Activated T-helper 17 cell treated with anti-CD3 and anti-CD28 coated beads, Interleukin-2, amount 50 U/mL, for 72 hours (primary cell): ENCODE results near the gene MGLL. TPM values are rescaled to one million over a fixed set of nuclear protein-coding genes. Genes with fewer than 3 reads are reported as not detected.

Experiments
- ATAC-seq: fragments of 150-1000 bp; cut with Tn5 transposase; replicated peaks from 2 replicates; pipeline ENCODE4 v1.10.0; 2021; ENCODE audit warnings: mild to moderate bottlenecking, moderate library complexity
- H3K27ac Mint-ChIP-seq: one replicate; pipeline ENCODE4 v1.8.0; 2022; ENCODE audit warnings: mixed read lengths
- H3K27me3 Mint-ChIP-seq: one replicate; pipeline ENCODE4 v1.8.0; 2022; ENCODE audit warnings: mixed read lengths
- H3K36me3 Mint-ChIP-seq: one replicate; pipeline ENCODE4 v1.8.0; 2022; ENCODE audit warnings: low read depth, mild to moderate bottlenecking, mixed read lengths
- H3K4me1 Mint-ChIP-seq: one replicate; pipeline ENCODE4 v1.8.0; 2022; ENCODE audit warnings: mixed read lengths
- H3K4me3 Mint-ChIP-seq: one replicate; pipeline ENCODE4 v1.8.0; 2022; ENCODE audit warnings: mild to moderate bottlenecking, mixed read lengths
- H3K9me3 Mint-ChIP-seq: one replicate; pipeline ENCODE4 v1.8.0; 2022; ENCODE audit warnings: mixed read lengths
- total RNA-seq, 2 donors: library from RNA; stranded (reverse); gene quantifications; one replicate each; pipeline ENCODE4 v1.2.3, GENCODE V29; 2022

MGLL gene
- total RNA-seq, 2 donors from 2014 or later: 1.2 to 1.4 TPM

DNA sequence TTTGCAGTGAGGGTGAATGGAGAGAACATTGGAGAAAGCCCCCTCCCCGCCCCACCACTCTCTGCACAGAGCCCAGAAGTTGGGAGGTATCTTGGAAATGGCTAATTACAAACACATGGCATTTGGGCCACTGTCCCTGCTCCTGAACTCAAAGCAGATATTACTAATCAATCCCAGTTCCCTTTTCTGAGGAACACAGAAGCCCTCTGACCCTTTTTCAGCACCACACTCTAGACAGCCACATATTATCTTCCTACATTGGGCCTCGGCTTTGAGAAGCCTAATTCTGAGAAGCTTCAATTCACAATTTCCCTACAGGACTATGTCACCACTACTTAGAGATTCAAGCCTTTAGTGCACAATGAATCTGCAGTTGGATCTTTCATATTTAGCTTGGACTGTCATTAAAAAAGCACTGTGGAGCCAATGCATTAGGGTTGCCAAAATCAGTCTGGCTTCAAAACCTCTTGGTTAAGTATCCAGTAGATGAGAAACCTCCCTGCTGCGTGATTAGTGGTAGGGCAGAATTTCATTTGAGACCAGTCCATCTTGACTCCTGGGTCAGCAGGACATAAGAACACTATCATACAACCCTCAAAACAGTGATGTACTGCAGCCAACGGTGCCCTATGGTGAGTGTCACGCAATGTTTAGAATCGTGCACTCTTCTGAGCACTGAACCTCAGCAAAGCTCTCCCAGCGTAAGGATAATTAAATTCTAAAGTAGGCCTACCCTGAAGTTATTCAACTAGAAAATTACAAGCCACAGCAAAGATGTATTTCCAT lies 26.1 kb downstream of the MGLL start:
- Mint-ChIP-seq H3K4me1 (peaks cover 7% of the 10 kb centered on the region), H3K27ac (no peak overlapping the region), H3K9me3 (peaks cover 6% of the 10 kb centered on the region), H3K27me3 (peaks cover 13% of the 10 kb centered on the region), H3K4me3 (no peak overlapping the region), H3K36me3 (no peaks in the 10 kb centered on the region)
- ATAC-seq: no peak

GRCh38 chr3:127794972-127795371 lies 27.3 kb downstream of the MGLL start:
- H3K4me1 Mint-ChIP-seq: no peaks in the 10 kb centered on the region
- H3K9me3 Mint-ChIP-seq: peaks cover 6% of the 10 kb centered on the region
- ATAC-seq: no peak
- H3K27ac Mint-ChIP-seq: no peak overlapping the region
- peaks cover 21% of the 10 kb centered on the region for H3K27me3 Mint-ChIP-seq
- H3K4me3 Mint-ChIP-seq: no peak overlapping the region
- H3K36me3 Mint-ChIP-seq: no peaks in the 10 kb centered on the region

GRCh38 chr3:127794402-127794801 lies 27.9 kb downstream of the MGLL start:
- no peak for ATAC-seq
- no peaks in the 10 kb centered on the region for H3K4me1 Mint-ChIP-seq
- H3K36me3 Mint-ChIP-seq: no peaks in the 10 kb centered on the region
- H3K27ac Mint-ChIP-seq: no peak overlapping the region
- H3K9me3 Mint-ChIP-seq: peaks cover 6% of the 10 kb centered on the region
- no peak overlapping the region for H3K4me3 Mint-ChIP-seq
- H3K27me3 Mint-ChIP-seq: peaks cover 21% of the 10 kb centered on the region

DNA sequence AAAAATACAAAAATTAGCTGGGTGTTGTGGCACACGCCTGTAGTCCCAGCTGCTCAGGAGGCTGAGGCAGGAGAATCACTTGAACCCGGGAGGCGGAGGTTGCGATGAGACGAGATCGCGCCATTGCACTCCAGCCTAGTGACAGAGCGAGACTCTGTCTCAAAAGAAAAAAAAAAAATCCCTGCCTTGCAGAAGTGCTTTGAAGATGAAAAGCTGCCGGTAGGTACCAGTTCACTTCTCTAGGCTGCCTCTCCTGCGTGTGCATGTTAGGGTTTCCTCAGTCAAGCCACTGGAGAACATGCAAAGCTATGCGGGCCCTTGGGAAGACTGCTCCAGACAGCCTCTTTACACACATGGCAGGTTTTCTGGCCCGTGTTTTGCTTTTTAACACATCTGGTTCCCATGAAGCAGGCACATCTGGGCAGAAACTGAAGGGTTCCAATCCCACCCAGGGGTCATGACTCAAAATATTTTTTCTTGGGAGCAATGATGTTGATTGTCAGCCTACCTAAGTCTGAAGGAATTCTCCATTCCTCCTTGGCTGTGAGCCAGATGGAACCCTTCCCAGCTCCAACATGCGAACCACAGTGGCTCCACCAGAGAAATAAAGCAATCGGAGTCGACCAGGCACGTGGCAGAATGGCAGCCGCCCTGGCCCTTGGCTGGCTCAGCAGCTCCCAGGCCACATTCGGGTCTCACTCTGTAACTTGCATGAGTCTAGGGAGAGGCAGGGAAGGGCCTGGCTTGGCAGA lies 29.6 kb downstream of the MGLL start:
- Mint-ChIP-seq H3K36me3 (no peaks in the 10 kb centered on the region), H3K27ac (no peak overlapping the region), H3K9me3 (peaks cover 6% of the 10 kb centered on the region), H3K4me3 (no peak overlapping the region), H3K27me3 (peaks cover 14% of the 10 kb centered on the region), H3K4me1 (no peaks in the 10 kb centered on the region)
- ATAC-seq: no peak

DNA sequence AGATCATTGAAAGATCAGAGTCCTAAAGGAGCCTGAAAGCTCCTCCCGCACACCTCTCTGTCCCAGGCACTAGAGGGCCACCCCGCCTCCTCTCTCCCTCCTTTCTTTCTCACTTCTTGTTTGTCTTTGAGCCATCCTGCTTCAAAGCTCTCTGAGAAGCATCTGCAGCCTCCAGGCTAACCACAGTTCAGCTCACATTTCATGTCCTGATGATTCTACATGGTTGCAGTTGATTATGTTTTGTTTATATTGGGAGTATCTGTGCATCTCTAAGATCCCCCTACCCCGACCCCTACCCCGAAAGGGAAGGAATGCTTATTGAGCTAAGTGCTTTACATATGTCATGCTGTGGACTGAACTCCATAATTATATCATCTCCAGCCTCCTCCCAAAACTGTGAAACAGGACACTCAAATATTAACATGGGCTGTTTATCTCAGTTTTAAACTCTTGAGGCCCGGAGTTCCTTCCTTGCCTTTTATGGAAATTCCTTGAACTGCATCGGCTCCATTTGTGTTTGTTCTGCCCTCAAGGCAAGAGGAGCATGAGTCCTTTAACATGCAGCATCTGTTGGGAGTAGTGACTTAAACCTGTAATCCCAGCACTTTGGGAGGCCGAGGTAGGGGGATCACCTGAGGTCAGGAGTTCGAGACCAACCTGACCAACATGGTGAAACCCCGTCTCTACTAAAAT lies 30.9 kb downstream of the MGLL start:
- no peak overlapping the region for H3K27ac Mint-ChIP-seq
- no peaks in the 10 kb centered on the region for H3K4me1 Mint-ChIP-seq
- no peak overlapping the region for H3K4me3 Mint-ChIP-seq
- peaks cover 14% of the 10 kb centered on the region for H3K27me3 Mint-ChIP-seq
- H3K9me3 Mint-ChIP-seq: peaks cover 6% of the 10 kb centered on the region
- H3K36me3 Mint-ChIP-seq: no peaks in the 10 kb centered on the region
- peak; percentile 54 for ATAC-seq

DNA sequence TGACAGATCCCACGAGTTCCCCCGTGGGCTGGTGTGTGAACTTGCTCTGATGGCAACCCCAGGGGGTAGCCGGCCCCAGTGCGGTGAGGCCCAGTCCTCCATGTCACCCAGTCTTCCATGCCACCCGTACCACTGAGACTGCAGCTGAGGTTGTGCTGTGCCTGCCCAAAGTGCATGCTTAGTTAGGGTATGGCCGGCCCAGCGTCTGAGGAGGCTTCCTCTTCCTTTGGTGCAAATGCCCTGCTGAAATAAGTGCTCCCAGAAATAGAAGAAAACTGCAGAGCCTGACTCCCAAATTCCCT lies 31.5 kb downstream of the MGLL start:
- no peak for ATAC-seq
- Mint-ChIP-seq H3K4me3 (no peak overlapping the region), H3K36me3 (no peaks in the 10 kb centered on the region), H3K9me3 (peaks cover 6% of the 10 kb centered on the region), H3K27ac (no peak overlapping the region), H3K4me1 (no peaks in the 10 kb centered on the region), H3K27me3 (peaks cover 14% of the 10 kb centered on the region)

GRCh38 chr3:127789990-127790881 lies 32.1 kb downstream of the MGLL start:
- no peaks in the 10 kb centered on the region for H3K4me1 Mint-ChIP-seq
- no peaks in the 10 kb centered on the region for H3K36me3 Mint-ChIP-seq
- H3K27ac Mint-ChIP-seq: no peak overlapping the region
- ATAC-seq: no peak
- H3K27me3 Mint-ChIP-seq: peaks cover 14% of the 10 kb centered on the region
- H3K4me3 Mint-ChIP-seq: no peak overlapping the region
- H3K9me3 Mint-ChIP-seq: peaks cover 6% of the 10 kb centered on the region

- Mint-ChIP-seq H3K4me1 (no peaks in the 10 kb centered on the region), H3K27ac (no peak overlapping the region), H3K27me3 (peaks cover 14% of the 10 kb centered on the region), H3K36me3 (no peaks in the 10 kb centered on the region), H3K4me3 (no peak overlapping the region), H3K9me3 (no peaks in the 10 kb centered on the region)
- no peak for ATAC-seq
Observed at GRCh38 chr3:127789051-127789450, 33.3 kb downstream of the MGLL start.

DNA sequence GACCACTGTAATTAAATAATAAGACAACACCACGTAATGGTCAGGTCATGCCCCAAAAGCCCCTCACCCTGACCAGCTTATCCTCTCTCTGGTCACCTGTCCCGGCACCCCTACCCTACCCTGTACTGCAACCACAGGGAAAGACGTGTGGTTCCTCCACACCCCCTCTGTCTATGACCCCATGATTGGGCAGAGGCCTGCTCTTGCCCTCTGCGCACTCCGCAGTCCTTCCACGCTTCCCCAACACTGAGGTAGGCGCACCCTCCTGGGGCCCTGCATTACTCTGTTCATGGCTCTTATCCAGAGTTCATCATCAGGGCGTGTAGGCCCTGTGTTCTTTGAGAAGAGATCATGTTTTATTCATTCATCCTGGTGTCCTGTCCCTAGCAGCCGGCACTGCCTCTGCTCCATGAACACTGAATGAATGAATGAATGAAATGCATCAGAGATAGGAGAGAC lies 33.8 kb downstream of the MGLL start:
- H3K9me3 Mint-ChIP-seq: no peaks in the 10 kb centered on the region
- no peaks in the 10 kb centered on the region for H3K36me3 Mint-ChIP-seq
- peaks cover 14% of the 10 kb centered on the region for H3K27me3 Mint-ChIP-seq
- no peak overlapping the region for H3K27ac Mint-ChIP-seq
- H3K4me1 Mint-ChIP-seq: no peaks in the 10 kb centered on the region
- H3K4me3 Mint-ChIP-seq: no peak overlapping the region
- no peak for ATAC-seq

- Mint-ChIP-seq H3K27ac (no peak overlapping the region), H3K9me3 (no peaks in the 10 kb centered on the region), H3K36me3 (no peaks in the 10 kb centered on the region), H3K27me3 (peaks cover 14% of the 10 kb centered on the region), H3K4me3 (no peak overlapping the region), H3K4me1 (no peaks in the 10 kb centered on the region)
- ATAC-seq: no peak
Observed at GRCh38 chr3:127787571-127788365, 34.5 kb downstream of the MGLL start.

DNA sequence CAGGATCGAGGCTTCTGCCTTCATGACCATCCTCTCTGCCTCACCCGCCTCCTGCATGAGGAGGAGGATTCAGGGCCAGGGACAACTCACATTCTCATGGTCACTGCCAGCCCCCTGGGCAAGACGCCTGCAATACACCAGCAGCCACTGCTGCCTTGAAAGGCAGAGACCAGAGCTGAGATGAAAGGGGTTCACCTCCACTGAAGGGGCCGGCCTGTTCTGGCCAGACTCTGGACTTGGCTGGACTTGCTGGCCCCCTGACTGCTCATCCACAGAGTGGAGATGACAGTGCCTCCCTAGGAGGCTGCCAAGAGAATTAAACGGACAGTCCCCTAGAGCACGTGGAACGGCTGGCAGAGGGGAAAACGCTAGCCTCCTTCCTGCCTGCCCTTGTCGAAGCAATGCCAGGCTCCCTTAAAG lies 35.2 kb downstream of the MGLL start:
- no peaks in the 10 kb centered on the region for H3K9me3 Mint-ChIP-seq
- H3K27me3 Mint-ChIP-seq: peaks cover 12% of the 10 kb centered on the region
- no peak for ATAC-seq
- H3K4me3 Mint-ChIP-seq: no peak overlapping the region
- no peaks in the 10 kb centered on the region for H3K4me1 Mint-ChIP-seq
- no peaks in the 10 kb centered on the region for H3K36me3 Mint-ChIP-seq
- H3K27ac Mint-ChIP-seq: no peak overlapping the region

GRCh38 chr3:127786353-127787070 lies 35.8 kb downstream of the MGLL start:
- Mint-ChIP-seq H3K4me3 (no peak overlapping the region), H3K36me3 (no peaks in the 10 kb centered on the region), H3K27me3 (peaks cover 10% of the 10 kb centered on the region), H3K27ac (no peak overlapping the region), H3K9me3 (no peaks in the 10 kb centered on the region), H3K4me1 (no peaks in the 10 kb centered on the region)
- ATAC-seq: no peak

- no peak overlapping the region for H3K4me3 Mint-ChIP-seq
- no peaks in the 10 kb centered on the region for H3K36me3 Mint-ChIP-seq
- H3K9me3 Mint-ChIP-seq: no peaks in the 10 kb centered on the region
- H3K27me3 Mint-ChIP-seq: peaks cover 5% of the 10 kb centered on the region
- H3K4me1 Mint-ChIP-seq: no peaks in the 10 kb centered on the region
- no peak for ATAC-seq
- no peak overlapping the region for H3K27ac Mint-ChIP-seq
Observed at GRCh38 chr3:127785711-127786265, 36.5 kb downstream of the MGLL start.
